ENCODE results near the gene SCN5A. TPM values are rescaled to one million over a fixed set of nuclear protein-coding genes. Genes with fewer than 3 reads are reported as not detected.

The SCN5A gene
- total RNA-seq, 4 donors from 2014 or later: 0.19 TPM; not detected in 3

DNA sequence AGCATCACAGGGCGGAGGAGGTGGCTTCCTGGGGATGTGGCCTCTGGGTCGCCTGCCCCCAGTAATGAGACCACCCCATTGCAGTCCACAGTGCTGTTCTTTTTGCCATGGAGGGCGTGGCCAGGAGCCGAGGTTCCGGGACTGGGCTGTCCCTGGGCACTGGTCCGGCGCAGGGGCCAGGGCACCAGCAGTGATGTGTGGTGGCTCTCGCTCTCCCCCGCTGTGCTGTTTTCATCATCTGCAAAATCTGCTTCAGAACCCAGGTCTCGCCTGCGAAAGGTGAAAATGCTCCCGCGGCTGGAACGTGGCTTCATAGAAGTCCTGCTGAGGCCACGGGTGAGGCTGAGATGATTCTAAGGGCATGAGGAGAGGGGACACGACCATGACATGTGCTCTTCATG lies 45.8 kb downstream of the SCN5A start:
- TF ChIP-seq, protein P1, sequence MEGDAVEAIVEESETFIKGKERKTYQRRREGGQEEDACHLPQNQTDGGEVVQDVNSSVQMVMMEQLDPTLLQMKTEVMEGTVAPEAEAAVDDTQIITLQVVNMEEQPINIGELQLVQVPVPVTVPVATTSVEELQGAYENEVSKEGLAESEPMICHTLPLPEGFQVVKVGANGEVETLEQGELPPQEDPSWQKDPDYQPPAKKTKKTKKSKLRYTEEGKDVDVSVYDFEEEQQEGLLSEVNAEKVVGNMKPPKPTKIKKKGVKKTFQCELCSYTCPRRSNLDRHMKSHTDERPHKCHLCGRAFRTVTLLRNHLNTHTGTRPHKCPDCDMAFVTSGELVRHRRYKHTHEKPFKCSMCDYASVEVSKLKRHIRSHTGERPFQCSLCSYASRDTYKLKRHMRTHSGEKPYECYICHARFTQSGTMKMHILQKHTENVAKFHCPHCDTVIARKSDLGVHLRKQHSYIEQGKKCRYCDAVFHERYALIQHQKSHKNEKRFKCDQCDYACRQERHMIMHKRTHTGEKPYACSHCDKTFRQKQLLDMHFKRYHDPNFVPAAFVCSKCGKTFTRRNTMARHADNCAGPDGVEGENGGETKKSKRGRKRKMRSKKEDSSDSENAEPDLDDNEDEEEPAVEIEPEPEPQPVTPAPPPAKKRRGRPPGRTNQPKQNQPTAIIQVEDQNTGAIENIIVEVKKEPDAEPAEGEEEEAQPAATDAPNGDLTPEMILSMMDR (IDR thresholded peaks at IDR 0.05; ENCODE audit: low read depth): no peak

DNA sequence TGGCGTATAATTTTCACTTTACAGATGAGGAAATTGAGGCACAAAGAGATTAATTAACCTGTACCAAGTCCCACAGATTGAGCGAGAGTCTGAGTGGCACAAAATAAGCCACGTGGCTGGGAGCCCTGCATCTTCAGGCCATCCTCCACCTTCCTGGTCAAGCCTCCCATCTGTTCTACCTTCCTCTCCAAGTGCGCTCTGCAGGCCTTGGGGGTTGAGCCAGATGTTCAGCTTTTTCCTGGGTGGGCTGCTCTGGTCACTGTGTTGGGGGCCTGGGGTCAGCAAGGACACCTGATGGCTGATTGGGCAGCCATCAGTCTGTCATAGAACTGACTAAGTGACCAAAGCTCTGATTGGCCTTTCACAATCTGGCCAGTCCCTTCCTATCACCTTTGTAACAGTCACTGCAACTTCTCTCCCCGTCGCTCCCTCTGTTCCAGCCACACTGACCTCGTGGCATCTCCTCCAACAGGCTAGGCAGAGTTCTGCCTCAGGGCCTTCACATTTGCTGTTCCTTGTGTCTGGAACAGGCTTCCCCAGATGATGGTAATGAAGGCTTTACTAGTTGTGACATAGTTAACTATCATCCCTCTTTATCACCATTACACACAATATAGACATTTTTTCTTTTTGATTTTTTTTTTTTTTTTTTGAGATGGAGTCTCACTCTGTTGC lies 46.8 kb downstream of the SCN5A start:
- TF ChIP-seq, protein P1 (IDR thresholded peaks at IDR 0.05; ENCODE audit: low read depth): no peak

DNA sequence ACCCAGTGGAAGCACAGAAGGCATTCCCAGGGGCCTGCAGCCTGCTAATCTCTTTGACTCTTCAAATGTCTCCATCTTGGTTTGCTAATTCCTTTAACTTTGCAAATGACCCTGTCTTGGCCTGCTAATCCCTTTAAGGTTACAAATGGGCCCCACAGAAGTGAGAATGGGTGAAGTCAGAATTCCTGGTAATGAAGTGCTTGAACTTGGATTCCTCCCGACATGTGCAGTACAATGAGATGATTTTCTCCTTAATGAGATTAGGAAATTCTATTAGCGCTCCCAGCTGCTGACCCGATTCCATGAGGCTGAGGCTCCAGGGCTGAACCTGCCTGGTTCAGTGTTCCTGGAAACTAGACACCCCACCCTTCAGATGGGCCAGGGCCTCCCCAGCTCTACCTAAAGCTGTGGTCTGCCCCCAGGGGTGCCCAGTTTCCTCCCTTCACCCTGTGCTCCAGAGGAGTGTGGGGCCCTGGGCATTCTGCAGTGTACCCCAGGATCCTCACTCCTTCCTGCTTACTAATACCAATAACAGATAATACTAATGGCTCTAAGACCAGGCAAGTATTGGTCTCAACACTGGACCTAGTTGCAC lies 47.4 kb downstream of the SCN5A start:
- TF ChIP-seq, protein P1 (IDR thresholded peaks at IDR 0.05; ENCODE audit: low read depth): no peak

DNA sequence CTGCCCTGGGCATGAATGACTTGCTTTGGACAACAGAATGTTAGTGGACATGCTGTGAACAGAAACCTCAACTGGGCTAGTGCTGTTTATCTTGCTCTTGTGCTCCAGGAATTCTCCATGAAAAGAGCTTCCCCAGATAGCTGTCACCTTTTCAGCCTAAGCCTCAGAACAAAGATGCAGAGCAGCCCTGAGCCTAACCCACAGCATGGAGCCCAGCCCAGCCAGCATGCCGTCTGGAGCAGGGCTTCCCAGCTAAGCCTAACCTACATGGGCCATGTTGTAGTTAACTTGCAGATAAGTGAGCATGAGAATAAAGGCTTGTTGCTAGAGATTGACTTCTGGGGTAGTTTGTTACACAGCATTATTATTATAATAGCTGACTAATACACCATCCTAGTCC lies 48.9 kb downstream of the SCN5A start:
- TF ChIP-seq, protein P1 (IDR thresholded peaks at IDR 0.05; ENCODE audit: low read depth): no peak

DNA sequence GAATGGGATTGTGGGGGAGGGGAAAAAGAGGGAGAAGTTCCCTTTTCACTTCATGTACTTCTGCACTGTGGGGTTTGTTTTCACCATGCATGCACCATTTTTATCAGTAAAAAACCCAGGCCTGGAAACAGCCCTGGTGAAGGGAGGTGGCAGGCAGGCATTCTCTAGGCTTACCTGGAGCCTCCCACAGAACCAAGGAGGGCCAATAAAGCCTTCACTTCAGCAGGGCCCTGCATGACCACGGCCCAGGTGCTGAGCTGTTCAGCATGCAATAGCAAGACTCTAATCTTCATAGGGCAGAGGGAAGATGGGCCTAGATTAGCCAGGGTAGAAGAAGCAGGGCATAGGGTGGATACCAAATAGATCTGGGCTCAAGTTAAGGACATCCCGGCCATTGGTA lies 49.6 kb downstream of the SCN5A start:
- TF ChIP-seq, protein P1 (IDR thresholded peaks at IDR 0.05; ENCODE audit: low read depth): no peak

GRCh38 chr3:38598791-38599190 lies 50.7 kb downstream of the SCN5A start:
- TF ChIP-seq, protein P1 (IDR thresholded peaks at IDR 0.05; ENCODE audit: low read depth): no peak

- TF ChIP-seq, protein P1 (IDR thresholded peaks at IDR 0.05; ENCODE audit: low read depth): no peak
Observed at GRCh38 chr3:38597502-38598060, 51.9 kb downstream of the SCN5A start.
